HG03565 (cell line): ENCODE data around the gene DLG2.

Experiments used
- ATAC-seq: cut with Tn5 transposase; IDR thresholded peaks from one replicate; pipeline ENCODE4 v1.9.1; 2021; ENCODE audit warnings: mild to moderate bottlenecking, moderate library complexity; ENCODE audit not compliant: unreplicated experiment

The DLG2 gene

DNA sequence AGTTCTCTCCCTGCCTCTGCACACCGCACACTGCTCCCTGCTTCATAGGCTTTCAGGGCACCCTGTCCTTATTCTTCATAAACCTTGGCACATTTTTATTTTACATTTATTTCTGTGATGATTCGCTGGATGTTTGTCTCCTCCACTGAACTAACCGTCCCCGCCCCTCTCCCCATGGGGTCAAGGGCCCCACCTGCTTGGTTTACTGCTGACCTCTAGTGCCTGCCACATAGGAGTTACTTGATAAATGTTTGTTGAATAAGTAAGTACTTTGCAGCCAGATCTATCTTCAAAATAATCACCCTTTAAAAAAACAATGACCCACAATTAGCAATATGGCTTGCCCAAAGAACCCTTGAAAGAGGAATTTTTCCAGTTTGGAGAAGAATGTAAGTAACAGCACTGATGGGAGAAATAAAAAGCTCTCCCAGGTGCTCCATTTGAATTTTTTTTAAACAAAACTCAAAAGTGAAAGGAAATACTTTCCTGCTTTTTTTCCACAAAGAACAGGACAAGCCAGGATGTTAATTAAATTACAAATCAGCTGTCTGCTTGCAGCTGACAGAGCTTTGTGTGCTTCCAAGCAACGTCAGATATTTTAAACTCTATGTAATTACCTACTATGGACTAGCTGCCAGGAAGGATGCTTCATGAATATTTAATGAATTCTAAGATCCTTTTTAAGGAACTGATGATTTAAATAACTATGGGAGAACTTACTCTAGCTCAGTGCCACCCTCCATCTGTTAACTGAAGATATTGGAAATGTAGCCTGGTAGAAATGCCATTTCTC is 1083.6 kb downstream of the DLG2 start:
- ATAC-seq = no peak

- ATAC-seq = no peak
Observed at GRCh38 chr11:84541731-84542340, 1085.3 kb downstream of the DLG2 start.

GRCh38 chr11:84536456-84536855 is 1090.7 kb downstream of the DLG2 start:
- no peak for ATAC-seq

- ATAC-seq = no peak
Observed at GRCh38 chr11:84532364-84532763, 1094.8 kb downstream of the DLG2 start.

- ATAC-seq = no peak
Observed at GRCh38 chr11:84526250-84526649, 1100.9 kb downstream of the DLG2 start.

GRCh38 chr11:84524422-84525051 is 1102.6 kb downstream of the DLG2 start:
- no peak for ATAC-seq

DNA sequence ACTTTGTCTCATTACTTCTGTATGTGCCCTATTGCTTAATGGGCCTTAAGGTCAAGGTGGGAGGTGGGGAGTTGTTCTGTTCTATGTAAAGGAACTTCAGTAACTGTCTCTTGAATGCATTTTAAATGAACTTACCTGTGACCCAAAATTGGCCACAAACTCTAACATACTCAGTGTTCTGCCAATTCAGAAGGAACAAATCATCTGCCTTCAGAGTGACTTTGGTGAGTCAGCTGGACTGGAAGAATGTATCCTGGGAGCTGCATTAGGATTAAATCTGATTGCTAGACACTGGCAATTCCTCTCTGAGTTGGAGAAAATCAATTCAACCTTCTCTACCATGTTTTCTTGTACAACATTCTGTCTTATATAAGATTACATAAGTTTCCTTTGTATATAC is 1104.8 kb downstream of the DLG2 start:
- ATAC-seq = no peak

- no peak for ATAC-seq
Observed at GRCh38 chr11:84518631-84519183, 1108.4 kb downstream of the DLG2 start.

- ATAC-seq = no peak
Observed at GRCh38 chr11:84514436-84514835, 1112.7 kb downstream of the DLG2 start.

DNA sequence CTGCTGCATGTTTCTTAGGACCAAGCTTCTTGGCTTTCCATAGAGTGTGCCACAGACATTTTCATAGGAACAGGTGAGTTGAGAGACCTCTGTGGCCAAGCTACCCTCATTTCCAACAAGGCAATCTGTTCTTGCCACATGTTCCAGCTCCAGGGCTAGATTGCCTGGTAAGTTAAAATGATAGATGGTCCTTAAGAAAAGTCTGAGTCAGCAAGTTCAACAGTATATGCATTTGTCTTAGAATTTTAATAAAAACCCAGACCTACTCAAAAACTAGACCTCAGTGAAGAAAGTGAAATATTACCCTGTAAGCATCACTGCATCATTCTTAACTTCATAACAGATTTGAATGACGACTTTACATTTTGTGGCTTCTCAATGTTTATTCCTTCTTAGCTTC is 1123.6 kb downstream of the DLG2 start:
- no peak for ATAC-seq

DNA sequence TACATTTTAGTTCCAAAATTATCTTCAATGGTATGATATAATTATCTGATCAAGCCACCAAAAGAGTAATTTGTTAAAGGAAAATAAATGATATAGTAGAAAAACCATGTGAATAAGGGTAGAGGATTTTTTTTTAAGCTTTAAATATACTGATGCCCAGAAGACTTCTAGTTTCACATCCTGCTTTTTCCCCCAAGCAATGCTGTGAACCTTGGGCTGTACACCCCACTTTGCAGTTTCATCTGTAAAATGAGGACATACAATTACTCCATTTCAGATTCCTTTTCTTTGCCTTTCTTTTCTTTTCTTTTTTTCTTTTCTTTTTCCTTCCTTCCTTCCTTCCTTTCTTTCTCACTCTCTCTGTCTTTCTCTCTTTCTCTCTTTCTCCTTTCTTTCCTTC is 1125.4 kb downstream of the DLG2 start:
- ATAC-seq = no peak

GRCh38 chr11:84497981-84498411 is 1129.1 kb downstream of the DLG2 start:
- ATAC-seq = no peak

DNA sequence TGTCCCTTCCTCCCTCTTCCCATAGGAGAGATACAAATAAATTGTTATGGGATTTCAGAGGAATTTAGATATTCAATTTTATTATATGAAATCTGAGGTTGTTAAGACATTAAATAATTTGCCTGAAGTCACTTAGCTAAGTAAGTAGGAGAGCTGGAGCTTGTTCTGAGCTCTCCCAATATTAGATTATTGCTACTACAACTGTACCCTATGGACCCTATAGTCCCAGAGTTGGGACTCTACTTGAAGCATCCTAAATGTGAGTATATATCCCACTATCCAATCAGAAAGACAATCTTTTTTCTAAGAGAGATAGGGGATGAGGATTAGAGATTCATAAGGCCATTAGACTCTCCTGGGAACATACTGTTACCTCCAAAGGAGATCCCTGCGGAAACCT is 1130.0 kb downstream of the DLG2 start:
- no peak for ATAC-seq

DNA sequence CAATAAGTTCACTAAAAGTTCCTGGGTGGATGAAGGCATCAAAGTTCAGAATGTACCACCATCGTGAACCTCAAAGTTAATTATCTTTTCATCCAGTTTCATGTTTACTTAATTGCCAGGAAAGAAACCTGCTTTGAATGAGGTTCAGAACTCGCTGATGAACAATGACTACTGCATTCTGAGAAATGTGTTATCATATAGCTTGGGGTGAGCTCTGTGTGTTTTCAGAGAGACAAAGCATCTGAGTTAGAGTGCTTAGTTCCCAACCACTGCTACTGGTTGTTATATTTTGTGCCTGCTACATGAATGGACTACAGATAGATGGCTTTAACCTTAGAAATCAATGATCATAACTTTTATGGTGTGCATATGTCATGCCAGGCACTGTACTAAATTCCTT is 1131.0 kb downstream of the DLG2 start:
- no peak for ATAC-seq

DNA sequence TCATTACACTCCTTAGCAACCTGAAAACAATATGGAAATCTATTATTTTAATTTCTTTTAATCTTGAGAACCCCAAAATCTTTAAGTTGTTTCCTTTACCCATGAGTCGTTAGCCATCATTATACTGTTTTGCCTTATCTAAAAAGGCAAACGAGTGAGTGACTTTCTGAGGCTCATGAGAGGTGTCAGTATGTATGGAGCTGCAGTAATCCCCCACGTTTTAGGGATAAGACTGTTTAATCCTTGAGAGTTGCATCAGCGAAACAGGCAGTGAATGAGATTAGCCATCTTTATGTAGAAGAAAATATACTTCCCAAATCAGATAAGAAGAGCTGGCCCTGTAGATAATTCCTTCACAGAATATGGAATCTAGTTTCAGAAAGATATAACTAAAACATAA is 1147.0 kb downstream of the DLG2 start:
- no peak for ATAC-seq

GRCh38 chr11:84476581-84476980 is 1150.6 kb downstream of the DLG2 start:
- ATAC-seq = no peak

DNA sequence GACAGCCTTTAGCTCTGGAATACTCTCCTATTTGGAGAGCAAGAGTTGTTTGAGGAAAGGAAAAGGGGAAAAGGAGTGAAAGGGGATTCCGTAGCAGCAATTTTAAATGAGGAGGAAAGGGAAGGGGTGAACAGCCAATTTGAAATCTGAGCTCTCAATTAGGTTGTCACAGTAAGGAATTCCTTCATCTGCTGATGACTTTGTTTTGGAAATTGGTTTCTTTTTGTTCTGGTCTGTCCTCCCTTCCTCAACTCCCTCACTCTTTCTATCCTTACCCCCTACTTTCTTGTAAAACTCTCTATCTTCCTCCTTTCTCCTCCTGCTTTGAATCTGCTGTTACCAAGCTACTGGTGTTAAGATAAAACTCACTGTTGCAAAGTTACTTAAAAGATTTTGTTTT is 1155.6 kb downstream of the DLG2 start:
- ATAC-seq = no peak

GRCh38 chr11:84468235-84468634 is 1158.9 kb downstream of the DLG2 start:
- ATAC-seq = no peak

- no peak for ATAC-seq
Observed at GRCh38 chr11:84465040-84465439, 1162.1 kb downstream of the DLG2 start.

DNA sequence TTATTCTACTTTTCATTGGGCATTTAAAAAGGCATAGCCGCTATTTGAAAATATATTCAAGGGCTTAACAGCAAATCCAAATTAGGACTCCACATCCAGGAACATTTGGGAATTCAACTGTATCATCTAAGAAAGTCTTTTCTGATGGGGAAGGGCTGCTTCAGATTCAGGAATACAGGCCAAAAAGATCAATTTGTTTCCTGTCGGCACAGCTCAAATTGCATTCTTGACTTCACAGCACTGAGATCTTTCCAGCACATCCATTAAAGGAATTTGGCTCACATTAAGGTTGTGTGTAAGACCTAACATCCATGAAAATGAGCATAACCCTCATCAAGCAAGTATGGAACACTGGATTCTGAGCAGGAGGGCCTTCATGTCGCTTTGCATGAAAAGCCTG is 1171.5 kb downstream of the DLG2 start:
- no peak for ATAC-seq

GRCh38 chr11:84452211-84452610 is 1174.9 kb downstream of the DLG2 start:
- ATAC-seq = no peak

- ATAC-seq = no peak
Observed at GRCh38 chr11:84438565-84438964, 1188.6 kb downstream of the DLG2 start.
